Measurements from ENCODE around the gene KSR2. TPM values are rescaled to one million over a fixed set of nuclear protein-coding genes. Genes with fewer than 3 reads are reported as not detected.

The KSR2 gene
- total RNA-seq (2014; rRNA removed; shearing (Covaris generic)) (0.03 TPM in 2 replicates), total RNA-seq (2022) (0.09 and 0.15 TPM in 2 replicates), Bru-seq, nascent RNA (percentile 20 among the genes with signal in this experiment), BruChase-seq, experiment 1, labeled RNA remaining after a 6-hour chase (percentile 19 among the genes with signal in this experiment), BruChase-seq, experiment 2, labeled RNA remaining after a 2-hour chase (percentile 20 among the genes with signal in this experiment)
- long read RNA-seq, result 0 reads

GRCh38 chr12:117968826-117969659 is at the start of gene KSR2:
KSR2 (minus strand) TSS chr12:117968990; CDS start chr12:117968255, 735 bp downstream.
- TF ChIP-seq CTCF (conservative IDR thresholded peaks at IDR 0.05; ENCODE audit: low read length) (no peak), EZH2phosphoT487 (IDR thresholded peaks at IDR 0.05; ENCODE audit: borderline replicate concordance, low read depth, low read length) (no peak)
- no peaks in the 10 kb centered on the region for H3K36me3 ChIP-seq (ENCODE audit: insufficient read depth, low read length)
- peak within 1 kb of the TSS; percentile 65 for H3K4me3 ChIP-seq (ENCODE audit: low read depth, low read length, poor library complexity, severe bottlenecking)
- no peaks in the 10 kb centered on the region for H4K20me1 ChIP-seq (ENCODE audit: insufficient read depth, low read length)
- ChIA-PET POLR2A (no interaction called here), CTCF (ENCODE audit: unreplicated experiment) (no interaction called here)
- intact Hi-C loops (cut with micrococcal nuclease; ENCODE audit: unreplicated experiment), result no loop called here
- no peak within 1 kb of the TSS for H3K27ac ChIP-seq (ENCODE audit: low read depth, low read length, poor library complexity, severe bottlenecking)
- no TSS peak for BruUV-seq (replicated peaks)
- H3K4me1 ChIP-seq (ENCODE audit: insufficient read depth, low read length, poor library complexity, severe bottlenecking), result no peaks in the 10 kb centered on the region
- no peaks in the 10 kb centered on the region for H3K79me2 ChIP-seq (ENCODE audit: insufficient read depth, low read depth, low read length)
- H2AFZ ChIP-seq (ENCODE audit: low read length), result peak within 1 kb of the TSS; percentile 46
- no peaks in the 10 kb centered on the region for H3K9me3 ChIP-seq (ENCODE audit: low read length)
- H3K4me2 ChIP-seq (ENCODE audit: low read length), result peak within 1 kb of the TSS; percentile 64
- peak; percentile 79 for DNase-seq (ENCODE audit: low spot score)
- H3K9me2 ChIP-seq (ENCODE audit: insufficient read depth, low read length), result no peaks in the 10 kb centered on the region

- H4K20me1 ChIP-seq (ENCODE audit: insufficient read depth, low read length), result peaks cover 10% of the 10 kb centered on the region
- H3K4me1 ChIP-seq (ENCODE audit: insufficient read depth, low read length, poor library complexity, severe bottlenecking), result peaks cover 17% of the 10 kb centered on the region
- ChIA-PET CTCF (ENCODE audit: unreplicated experiment) (no interaction called here), POLR2A (interaction anchor here (0.7 to 0.8 kb wide), 2 partner anchors 22 to 187 kb away, joined by 3 read pairs; no protein-coding TSS in a partner anchor)
- H3K4me2 ChIP-seq (ENCODE audit: low read length), result peak overlapping the region; percentile 81
- H3K36me3 ChIP-seq (ENCODE audit: insufficient read depth, low read length), result peaks cover 52% of the 10 kb centered on the region
- H3K27ac ChIP-seq (ENCODE audit: low read depth, low read length, poor library complexity, severe bottlenecking), result no peak overlapping the region
- intact Hi-C loops (cut with micrococcal nuclease; ENCODE audit: unreplicated experiment), result no loop called here
- H3K79me2 ChIP-seq (ENCODE audit: insufficient read depth, low read depth, low read length), result peaks cover 22% of the 10 kb centered on the region
- no peak for TF ChIP-seq EZH2phosphoT487 (IDR thresholded peaks at IDR 0.05; ENCODE audit: borderline replicate concordance, low read depth, low read length)
- no peak for TF ChIP-seq CTCF (conservative IDR thresholded peaks at IDR 0.05; ENCODE audit: low read length)
- H3K9me3 ChIP-seq (ENCODE audit: low read length), result no peaks in the 10 kb centered on the region
- no peak overlapping the region for H2AFZ ChIP-seq (ENCODE audit: low read length)
- BruUV-seq (replicated peaks), result no TSS peak
- no peak for DNase-seq (ENCODE audit: low spot score)
- H3K9me2 ChIP-seq (ENCODE audit: insufficient read depth, low read length), result no peaks in the 10 kb centered on the region
- H3K4me3 ChIP-seq (ENCODE audit: low read depth, low read length, poor library complexity, severe bottlenecking), result peak overlapping the region; percentile 94
Measured at GRCh38 chr12:118017926-118018325, 49.1 kb upstream of the KSR2 start.

Measured in OCI-LY7 (cell line).